Adrenal gland (tissue), 12 donors: ENCODE results near the gene PPARGC1A. TPM values are rescaled to one million over a fixed set of nuclear protein-coding genes. Genes with fewer than 3 reads are reported as not detected.

ENCODE experiments used
- DNase-seq, 7 donors: peaks; one replicate each; pipeline ENCODE4 v3.0.0-alpha.2; 2019 to 2020
- H3K27ac ChIP-seq, 5 donors: fragments of 200-600 bp; sonication (generic) in 4 of 5; 1 replicate in 3 of 5; 2 replicates in 2 of 5; pipeline versions ENCODE4 v1.5.1 to v1.8.0; 2016 to 2020; ENCODE audit warnings: mild to moderate bottlenecking in 1 of 5
- H3K27me3 ChIP-seq: fragments of 200-600 bp; 2 replicates; pipeline ENCODE4 v1.8.0; 2021
- H3K36me3 ChIP-seq, 2 donors: fragments of 200-600 bp; replicated peaks in 1 of 2; 1 replicate in 1 of 2; 2 replicates in 1 of 2; pipeline versions ENCODE4 v1.5.1 to v1.8.0; 2018 to 2022
- H3K4me1 ChIP-seq, 2 donors: fragments of 200-600 bp; replicated peaks in 1 of 2; 1 replicate in 1 of 2; 2 replicates in 1 of 2; pipeline versions ENCODE4 v1.5.1 to v1.8.0; 2018 to 2021
- H3K4me3 ChIP-seq, 4 donors: fragments of 200-600 bp; sonication (generic) in 3 of 4; one replicate each; pipeline ENCODE4 v1.5.1; 2016 to 2018
- H3K9me3 ChIP-seq, 3 donors: fragments of 200-600 bp; sonication (generic) in 1 of 3; replicated peaks in 1 of 3; 1 replicate in 2 of 3; 2 replicates in 1 of 3; pipeline versions ENCODE4 v1.5.1 to v1.8.0; 2016 to 2021
- CTCF ChIP-seq, 6 experiments: fragments of 450-650 bp in 4 of 6; fragments of 200-600 bp in 2 of 6; sonication (generic) in 1 of 6; IDR thresholded peaks; 1 replicate in 5 of 6; 2 replicates in 1 of 6; pipeline versions ENCODE4 v1.5.1 to v1.8.0; 2016 to 2021; ENCODE audit warnings: antibody characterized with exemption in 6 of 6, mild to moderate bottlenecking in 2 of 6, moderate library complexity in 1 of 6
- POLR2A ChIP-seq, 2 donors: fragments of 450-650 bp; IDR thresholded peaks; one replicate each; pipeline ENCODE4 v1.6.1; 2017; ENCODE audit warnings: antibody characterized with exemption in 2 of 2, mild to moderate bottlenecking in 2 of 2, moderate library complexity in 1 of 2
- WGBS, 4 donors: extraction: QIAGEN DNeasy Blood & Tissue Kit in 2 of 4; methylation state at CpG; one replicate each; pipeline versions ENCODE4 v1.1.5 to v1.1.7; 2013 to 2017; 5-methylcytosine and 5-hydroxymethylcytosine counted together
- intact Hi-C, 2 donors: fragments of 100-400 bp; cut with DNase I; formaldehyde crosslinking; loops; one replicate each; pipeline versions ENCODE4 v1.14.1 to v1.15.0; 2022 to 2023
- polyA plus RNA-seq, 3 donors: library from polyadenylated mRNA; stranded (reverse); fragments of 200-250 nt in 2 of 3; fragments of 350-450 nt in 1 of 3; fragmentation: Illumina TruSeq in 1 of 3; extraction: RNeasy Lipid Tissue Mini Kit (QIAGEN cat#74804) in 1 of 3; gene quantifications; one replicate each; pipeline ENCODE4 v1.2.3, GENCODE V29; 2013 to 2014
- total RNA-seq, 9 donors: library from RNA; depleted of rRNA in 4 of 9; stranded (reverse); fragments of >200 nt in 4 of 9; fragments of 120-200 nt in 1 of 9; fragmentation: NEBNext Ultra II Directional in 1 of 9; extraction: Animal tissue kit (Norgen Biotek cat#: 25700) in 1 of 9; gene quantifications; one replicate each; pipeline versions ENCODE4 v1.1.0 to v1.2.4, GENCODE V29; 2013 to 2023
- donor health status: healthy with polysubstance abuse.
- donor health status: Bipolar disorder and iron deficiency.
- donor health status: DM: yes; HTN: yes; CAD: no.
- donor health status: DM: no; HTN: no; CAD: no.
- donor health status: DM: no; HTN: no; CAD: no.
- donor health status: DM: yes; HTN: yes; CAD: no.

PPARGC1A gene
- total and polyA plus RNA-seq, 12 donors: 1.6 to 14.3 (median 5.5) TPM

- H3K4me1 ChIP-seq: no peaks in the 10 kb centered on the region
- no peak overlapping the region for H3K4me3 ChIP-seq
- intact Hi-C loops: no loop called here
- no peaks in the 10 kb centered on the region for H3K27me3 ChIP-seq
- TF ChIP-seq CTCF (IDR thresholded peaks at IDR 0.05): no peak
- TF ChIP-seq POLR2A (IDR thresholded peaks at IDR 0.05): no peak
- WGBS, 4 donors: 86 to 94% (median 91%) methylated on average over 1 of the region's 1 CpG
- no peaks in the 10 kb centered on the region for H3K9me3 ChIP-seq
- no peak for DNase-seq
- no peaks in the 10 kb centered on the region for H3K36me3 ChIP-seq
- no peak overlapping the region for H3K27ac ChIP-seq
Measured at GRCh38 chr4:23822181-23822580, 67.7 kb downstream of the PPARGC1A start.

- no peaks in the 10 kb centered on the region for H3K36me3 ChIP-seq
- intact Hi-C loops: no loop called here
- no peak overlapping the region for H3K27ac ChIP-seq
- H3K9me3 ChIP-seq: no peaks in the 10 kb centered on the region
- H3K4me1 ChIP-seq: no peaks in the 10 kb centered on the region
- no peaks in the 10 kb centered on the region for H3K27me3 ChIP-seq
- H3K4me3 ChIP-seq: no peak overlapping the region
- TF ChIP-seq CTCF (IDR thresholded peaks at IDR 0.05) (no peak), POLR2A (IDR thresholded peaks at IDR 0.05) (no peak)
- DNase-seq: no peak
- WGBS, 4 donors: 79 to 88% (median 84%) methylated on average over 1 of the region's 1 CpG
Measured at GRCh38 chr4:23819041-23819511, 70.8 kb downstream of the PPARGC1A start.

GRCh38 chr4:23818097-23818885 lies 71.6 kb downstream of the PPARGC1A start:
- WGBS, 4 donors: 61 to 74% (median 68%) methylated on average over 7 of the region's 7 CpGs
- H3K9me3 ChIP-seq: no peaks in the 10 kb centered on the region
- H3K27me3 ChIP-seq: no peaks in the 10 kb centered on the region
- intact Hi-C loops: no loop called here
- H3K27ac ChIP-seq: no peak overlapping the region
- no peak for TF ChIP-seq CTCF (IDR thresholded peaks at IDR 0.05)
- no peak for TF ChIP-seq POLR2A (IDR thresholded peaks at IDR 0.05)
- H3K36me3 ChIP-seq: no peaks in the 10 kb centered on the region
- no peak overlapping the region for H3K4me3 ChIP-seq
- no peaks in the 10 kb centered on the region for H3K4me1 ChIP-seq
- no peak for DNase-seq

- Histone ChIP-seq H3K36me3 (no peaks in the 10 kb centered on the region), H3K27ac (no peak overlapping the region), H3K4me3 (no peak overlapping the region), H3K9me3 (no peaks in the 10 kb centered on the region), H3K4me1 (no peaks in the 10 kb centered on the region), H3K27me3 (no peaks in the 10 kb centered on the region)
- no peak for DNase-seq
- no peak for TF ChIP-seq CTCF (IDR thresholded peaks at IDR 0.05)
- no peak for TF ChIP-seq POLR2A (IDR thresholded peaks at IDR 0.05)
- WGBS, 4 donors: 89 to 94% (median 92%) methylated on average over 8 of the region's 8 CpGs
- intact Hi-C loops: no loop called here
Measured at GRCh38 chr4:23814996-23815660, 74.7 kb downstream of the PPARGC1A start.
